Endothelial cell of umbilical vein (primary cell): Measurements from ENCODE around the gene CD58.

Source experiments
- EZH2 ChIP-seq: IDR thresholded peaks from 2 replicates; pipeline ENCODE4 v1.6.1; 2012; ENCODE audit warnings: borderline replicate concordance, low read depth, mild to moderate bottlenecking, moderate library complexity, low read length, inconsistent platforms; ENCODE audit not compliant: severe bottlenecking
- POLR2A ChIP-seq: IDR thresholded peaks from 2 replicates; pipeline ENCODE4 v1.6.1; 2012; ENCODE audit warnings: low read depth, mild to moderate bottlenecking, control low read depth, low read length
- POLR2AphosphoS5 ChIP-seq: IDR thresholded peaks from 2 replicates; pipeline ENCODE4 v1.6.1; 2012; ENCODE audit warnings: low read depth, mild to moderate bottlenecking, control low read depth, low read length, moderate library complexity; ENCODE audit not compliant: insufficient read depth
- TF ChIP-seq, protein P1 (sequence below), 2 donors: IDR thresholded peaks; 1 replicate in 1 of 2; 2 replicates in 1 of 2; pipeline ENCODE4 v1.5.1; 2011; ENCODE audit warnings: low read length in 2 of 2, mild to moderate bottlenecking in 2 of 2, moderate library complexity in 2 of 2, control low read depth in 1 of 2, inconsistent platforms in 1 of 2, low read depth in 1 of 2; ENCODE audit not compliant: insufficient read depth in 1 of 2; ENCODE audit errors: extremely low read depth in 1 of 2
- TF ChIP-seq, protein P2 (sequence below): IDR thresholded peaks from 2 replicates; pipeline ENCODE4 v1.6.1; 2011; ENCODE audit not compliant: insufficient read depth, insufficient read length

DNA sequence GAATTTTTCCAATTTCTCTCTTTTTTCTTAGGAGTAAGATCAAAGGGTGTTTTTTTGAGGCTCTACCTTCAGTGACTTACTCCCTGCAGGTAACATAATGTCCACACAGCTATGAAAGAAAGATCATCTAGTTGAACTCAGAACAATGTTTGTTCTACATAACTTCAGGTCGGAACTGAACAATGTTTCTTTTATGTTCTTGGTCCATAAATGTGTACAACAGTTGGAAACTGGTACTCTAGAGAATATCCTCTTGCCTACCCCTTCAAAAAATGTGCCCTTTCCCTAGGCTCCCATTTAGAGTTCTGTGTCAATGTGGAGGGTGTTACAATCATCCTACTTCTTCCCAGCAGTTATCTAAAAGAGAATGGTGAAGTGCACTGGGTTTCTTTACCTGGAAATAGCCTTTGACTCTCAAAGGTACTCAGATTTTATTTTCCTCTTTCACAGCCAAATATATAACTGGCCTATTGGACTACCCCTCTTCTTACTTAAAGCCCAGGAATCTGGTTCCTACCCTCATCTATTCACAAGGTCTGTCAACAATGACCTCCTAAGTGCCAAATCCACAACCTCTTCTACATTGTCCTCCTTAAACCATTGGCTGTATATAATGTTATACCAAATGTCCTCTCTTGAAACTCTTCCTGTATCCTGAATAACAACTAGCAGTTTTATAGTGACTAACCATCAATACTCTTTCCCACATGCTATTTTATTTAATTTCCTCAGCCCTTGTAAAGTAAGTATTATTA lies 42.3 kb downstream of the CD58 start:
- TF ChIP-seq, protein P1, sequence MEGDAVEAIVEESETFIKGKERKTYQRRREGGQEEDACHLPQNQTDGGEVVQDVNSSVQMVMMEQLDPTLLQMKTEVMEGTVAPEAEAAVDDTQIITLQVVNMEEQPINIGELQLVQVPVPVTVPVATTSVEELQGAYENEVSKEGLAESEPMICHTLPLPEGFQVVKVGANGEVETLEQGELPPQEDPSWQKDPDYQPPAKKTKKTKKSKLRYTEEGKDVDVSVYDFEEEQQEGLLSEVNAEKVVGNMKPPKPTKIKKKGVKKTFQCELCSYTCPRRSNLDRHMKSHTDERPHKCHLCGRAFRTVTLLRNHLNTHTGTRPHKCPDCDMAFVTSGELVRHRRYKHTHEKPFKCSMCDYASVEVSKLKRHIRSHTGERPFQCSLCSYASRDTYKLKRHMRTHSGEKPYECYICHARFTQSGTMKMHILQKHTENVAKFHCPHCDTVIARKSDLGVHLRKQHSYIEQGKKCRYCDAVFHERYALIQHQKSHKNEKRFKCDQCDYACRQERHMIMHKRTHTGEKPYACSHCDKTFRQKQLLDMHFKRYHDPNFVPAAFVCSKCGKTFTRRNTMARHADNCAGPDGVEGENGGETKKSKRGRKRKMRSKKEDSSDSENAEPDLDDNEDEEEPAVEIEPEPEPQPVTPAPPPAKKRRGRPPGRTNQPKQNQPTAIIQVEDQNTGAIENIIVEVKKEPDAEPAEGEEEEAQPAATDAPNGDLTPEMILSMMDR (IDR thresholded peaks at IDR 0.05; ENCODE audit: extremely low read depth in 1 of 2, insufficient read depth in 1 of 2, low read depth in 1 of 2, low read length in 2 of 2), result no peak
- TF ChIP-seq EZH2 (no peak), POLR2A (no peak), POLR2AphosphoS5 (no peak)
- TF ChIP-seq, protein P2, sequence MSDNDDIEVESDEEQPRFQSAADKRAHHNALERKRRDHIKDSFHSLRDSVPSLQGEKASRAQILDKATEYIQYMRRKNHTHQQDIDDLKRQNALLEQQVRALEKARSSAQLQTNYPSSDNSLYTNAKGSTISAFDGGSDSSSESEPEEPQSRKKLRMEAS, result no peak
